K562 (cell line): ENCODE measurements around the gene FAM89B. TPM values are rescaled to one million over a fixed set of nuclear protein-coding genes. Genes with fewer than 3 reads are reported as not detected.

Source experiments
- BRD9 ChIP-seq: fragments of 450-650 bp; IDR thresholded peaks from 2 replicates; pipeline ENCODE4 v1.6.1; 2018; ENCODE audit warnings: low read depth; ENCODE audit not compliant: partially characterized antibody
- CAMTA2 ChIP-seq: fragments of 250-450 bp; sonication (Bioruptor Pico); conservative IDR thresholded peaks from 2 replicates; pipeline ENCODE4 v1.5.1; 2022
- CCNT2 ChIP-seq: IDR thresholded peaks from 2 replicates; pipeline ENCODE4 v1.6.1; 2011; ENCODE audit warnings: borderline replicate concordance, low read depth, mild to moderate bottlenecking, moderate library complexity, mixed read lengths, low read length; ENCODE audit not compliant: insufficient read length; ENCODE audit errors: extremely low read depth
- KDM1A ChIP-seq, 2 experiments: fragments of 450-650 bp; IDR thresholded peaks; 2 replicates each; pipeline ENCODE4 v1.6.1; 2016; ENCODE audit warnings: mild to moderate bottlenecking in 2 of 2
- KLF10 ChIP-seq: fragments of 250-450 bp; sonication (Bioruptor Pico); IDR thresholded peaks from 2 replicates; pipeline ENCODE4 v1.6.1; 2021; ENCODE audit warnings: matching md5 sums
- L3MBTL2 ChIP-seq: fragments of 450-650 bp; IDR thresholded peaks from 2 replicates; pipeline ENCODE4 v1.6.1; 2016; ENCODE audit warnings: mild to moderate bottlenecking, moderate library complexity
- MECOM ChIP-seq: fragments of 250-450 bp; sonication (Bioruptor Pico); IDR thresholded peaks from 2 replicates; pipeline ENCODE4 v1.8.0; 2022; ENCODE audit warnings: inconsistent platforms
- POLR2B ChIP-seq: fragments of 450-650 bp; IDR thresholded peaks from 2 replicates; pipeline ENCODE4 v1.6.1; 2018; ENCODE audit warnings: low read depth; ENCODE audit not compliant: partially characterized antibody
- POU5F1 ChIP-seq: fragments of 150-350 bp; IDR thresholded peaks from 2 replicates; pipeline ENCODE4 v1.6.1; 2014; ENCODE audit warnings: borderline replicate concordance, low read length, low read depth, mild to moderate bottlenecking; ENCODE audit not compliant: partially characterized antibody
- RB1 ChIP-seq: fragments of 450-650 bp; IDR thresholded peaks from 2 replicates; pipeline ENCODE4 v1.6.1; 2017; ENCODE audit warnings: low read depth, mild to moderate bottlenecking
- TCFL5 ChIP-seq: fragments of 250-450 bp; sonication (Bioruptor Pico); conservative IDR thresholded peaks from 2 replicates; pipeline ENCODE4 v1.6.1; 2021; ENCODE audit warnings: mild to moderate bottlenecking, moderate library complexity, matching md5 sums
- ZBTB7A ChIP-seq: IDR thresholded peaks from 2 replicates; pipeline ENCODE4 v1.6.1; 2011; ENCODE audit warnings: low read depth, mild to moderate bottlenecking, low read length, moderate library complexity, borderline replicate concordance; ENCODE audit not compliant: control insufficient read depth
- ZKSCAN3 ChIP-seq: fragments of 250-450 bp; sonication (Bioruptor Pico); IDR thresholded peaks from 2 replicates; pipeline ENCODE4 v1.4.0; 2020
- ZNF41 ChIP-seq: fragments of 250-450 bp; sonication (Bioruptor Pico); conservative IDR thresholded peaks from 2 replicates; pipeline ENCODE4 v1.4.0; 2020; ENCODE audit warnings: mild to moderate bottlenecking
- polyA plus RNA-seq, 8 experiments: library from polyadenylated mRNA; depleted of rRNA in 4 of 8; stranded (reverse) in 5 of 8; unstranded in 3 of 8; fragments of >200 nt; fragmentation: Nextera tagmentation in 2 of 8; fragmentation: Illumina TruSeq in 1 of 8; extraction: Ambion mirVana in 2 of 8; extraction: Trizol in 1 of 8; gene quantifications; 2 replicates each; pipeline versions ENCODE4 v1.2.1 to v1.2.3, GENCODE V29; 2011 to 2014; ENCODE audit warnings: inconsistent platforms in 1 of 8, missing spikeins in 1 of 8
- total RNA-seq, 7 experiments: library from RNA; depleted of rRNA in 6 of 7; stranded (reverse); fragments of >200 nt in 6 of 7; fragmentation: Illumina TruSeq in 2 of 7; extraction: Trizol in 2 of 7; gene quantifications; 2 replicates each; pipeline versions ENCODE4 v1.2.1 to v1.2.3, GENCODE V29; 2011 to 2021; ENCODE audit warnings: low replicate concordance in 1 of 7
- TF ChIP-seq, protein P1 (sequence below): fragments of 450-650 bp; IDR thresholded peaks from 2 replicates; pipeline ENCODE4 v1.6.1; 2017; ENCODE audit warnings: antibody characterized with exemption
- TF ChIP-seq, protein P2 (sequence below): sonication (generic); formaldehyde crosslinking; IDR thresholded peaks from 2 replicates; pipeline ENCODE4 v1.8.1; 2023; ENCODE audit warnings: mild to moderate bottlenecking, missing genetic modification reagents, moderate library complexity
- TF ChIP-seq, protein P3 (sequence below): fragments of 250-450 bp; sonication (Bioruptor Pico); IDR thresholded peaks from 2 replicates; pipeline ENCODE4 v1.5.0; 2020; ENCODE audit warnings: mild to moderate bottlenecking, borderline replicate concordance
- TF ChIP-seq, protein P4 (sequence below): fragments of 450-650 bp; IDR thresholded peaks from 2 replicates; pipeline ENCODE4 v1.6.1; 2017; ENCODE audit warnings: antibody characterized with exemption, mild to moderate bottlenecking

Gene FAM89B
- total and polyA plus RNA-seq, 9 of the 15 experiments (the other 6 are each of a cell fraction or from before 2014, with no cell fraction given), result 0.32 to 27.6 (median 11.9) TPM

DNA sequence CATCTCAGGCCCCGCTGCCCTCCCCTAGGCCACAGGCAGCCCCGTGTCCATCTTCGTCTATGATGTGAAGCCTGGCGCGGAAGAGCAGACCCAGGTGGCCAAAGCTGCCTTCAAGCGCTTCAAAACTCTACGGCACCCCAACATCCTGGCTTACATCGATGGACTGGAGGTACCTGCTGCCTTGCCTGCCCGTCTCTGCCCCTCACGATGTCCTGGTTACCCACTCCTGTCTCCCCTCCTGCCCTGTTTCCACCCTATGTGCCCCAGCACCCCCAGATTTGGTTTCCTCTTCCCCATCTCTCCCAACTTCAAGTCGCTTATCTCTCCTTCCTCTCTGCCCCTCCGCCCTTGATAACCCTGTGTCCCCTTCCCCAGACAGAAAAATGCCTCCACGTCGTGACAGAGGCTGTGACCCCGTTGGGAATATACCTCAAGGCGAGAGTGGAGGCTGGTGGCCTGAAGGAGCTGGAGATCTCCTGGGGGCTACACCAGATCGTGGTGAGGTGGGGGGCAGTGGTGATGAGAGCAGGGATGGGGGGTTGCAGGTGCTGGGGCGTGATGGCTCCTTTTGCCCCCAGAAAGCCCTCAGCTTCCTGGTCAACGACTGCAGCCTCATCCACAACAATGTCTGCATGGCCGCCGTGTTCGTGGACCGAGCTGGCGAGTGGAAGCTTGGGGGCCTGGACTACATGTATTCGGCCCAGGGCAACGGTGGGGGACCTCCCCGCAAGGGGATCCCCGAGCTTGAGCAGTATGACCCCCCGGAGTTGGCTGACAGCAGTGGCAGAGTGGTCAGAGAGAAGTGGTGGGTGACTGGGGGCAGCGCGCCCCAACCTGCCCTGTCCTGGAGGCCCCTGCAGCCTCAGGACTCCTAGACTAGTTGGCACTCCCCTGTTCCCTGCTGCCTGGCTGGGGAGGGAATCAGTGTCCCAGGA lies 46.5 kb upstream of the FAM89B start (continued):
- TF ChIP-seq POU5F1 (no peak), BRD9 (no peak), RB1 (no peak), ZKSCAN3 (CRISPR knock-in tag) (no peak), CAMTA2 (CRISPR knock-in tag) (no peak), L3MBTL2 (no peak), ZNF41 (CRISPR knock-in tag) (no peak), TCFL5 (CRISPR knock-in tag) (no peak), POLR2B (no peak), KLF10 (CRISPR knock-in tag) (no peak), ZBTB7A (0 out of 2 replicates have a peak, but pooled peaks have one; percentile 17), KDM1A (IDR thresholded peaks at IDR 0.05) (no peak), CCNT2 (no peak), MECOM (CRISPR knock-in tag) (no peak)
- TF ChIP-seq, protein P1, sequence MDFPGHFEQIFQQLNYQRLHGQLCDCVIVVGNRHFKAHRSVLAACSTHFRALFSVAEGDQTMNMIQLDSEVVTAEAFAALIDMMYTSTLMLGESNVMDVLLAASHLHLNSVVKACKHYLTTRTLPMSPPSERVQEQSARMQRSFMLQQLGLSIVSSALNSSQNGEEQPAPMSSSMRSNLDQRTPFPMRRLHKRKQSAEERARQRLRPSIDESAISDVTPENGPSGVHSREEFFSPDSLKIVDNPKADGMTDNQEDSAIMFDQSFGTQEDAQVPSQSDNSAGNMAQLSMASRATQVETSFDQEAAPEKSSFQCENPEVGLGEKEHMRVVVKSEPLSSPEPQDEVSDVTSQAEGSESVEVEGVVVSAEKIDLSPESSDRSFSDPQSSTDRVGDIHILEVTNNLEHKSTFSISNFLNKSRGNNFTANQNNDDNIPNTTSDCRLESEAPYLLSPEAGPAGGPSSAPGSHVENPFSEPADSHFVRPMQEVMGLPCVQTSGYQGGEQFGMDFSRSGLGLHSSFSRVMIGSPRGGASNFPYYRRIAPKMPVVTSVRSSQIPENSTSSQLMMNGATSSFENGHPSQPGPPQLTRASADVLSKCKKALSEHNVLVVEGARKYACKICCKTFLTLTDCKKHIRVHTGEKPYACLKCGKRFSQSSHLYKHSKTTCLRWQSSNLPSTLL, result no peak
- TF ChIP-seq, protein P2, sequence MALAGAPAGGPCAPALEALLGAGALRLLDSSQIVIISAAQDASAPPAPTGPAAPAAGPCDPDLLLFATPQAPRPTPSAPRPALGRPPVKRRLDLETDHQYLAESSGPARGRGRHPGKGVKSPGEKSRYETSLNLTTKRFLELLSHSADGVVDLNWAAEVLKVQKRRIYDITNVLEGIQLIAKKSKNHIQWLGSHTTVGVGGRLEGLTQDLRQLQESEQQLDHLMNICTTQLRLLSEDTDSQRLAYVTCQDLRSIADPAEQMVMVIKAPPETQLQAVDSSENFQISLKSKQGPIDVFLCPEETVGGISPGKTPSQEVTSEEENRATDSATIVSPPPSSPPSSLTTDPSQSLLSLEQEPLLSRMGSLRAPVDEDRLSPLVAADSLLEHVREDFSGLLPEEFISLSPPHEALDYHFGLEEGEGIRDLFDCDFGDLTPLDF (CRISPR knock-in tag), result no peak
- TF ChIP-seq, protein P3, sequence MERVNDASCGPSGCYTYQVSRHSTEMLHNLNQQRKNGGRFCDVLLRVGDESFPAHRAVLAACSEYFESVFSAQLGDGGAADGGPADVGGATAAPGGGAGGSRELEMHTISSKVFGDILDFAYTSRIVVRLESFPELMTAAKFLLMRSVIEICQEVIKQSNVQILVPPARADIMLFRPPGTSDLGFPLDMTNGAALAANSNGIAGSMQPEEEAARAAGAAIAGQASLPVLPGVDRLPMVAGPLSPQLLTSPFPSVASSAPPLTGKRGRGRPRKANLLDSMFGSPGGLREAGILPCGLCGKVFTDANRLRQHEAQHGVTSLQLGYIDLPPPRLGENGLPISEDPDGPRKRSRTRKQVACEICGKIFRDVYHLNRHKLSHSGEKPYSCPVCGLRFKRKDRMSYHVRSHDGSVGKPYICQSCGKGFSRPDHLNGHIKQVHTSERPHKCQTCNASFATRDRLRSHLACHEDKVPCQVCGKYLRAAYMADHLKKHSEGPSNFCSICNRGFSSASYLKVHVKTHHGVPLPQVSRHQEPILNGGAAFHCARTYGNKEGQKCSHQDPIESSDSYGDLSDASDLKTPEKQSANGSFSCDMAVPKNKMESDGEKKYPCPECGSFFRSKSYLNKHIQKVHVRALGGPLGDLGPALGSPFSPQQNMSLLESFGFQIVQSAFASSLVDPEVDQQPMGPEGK (CRISPR knock-in tag), result no peak
- TF ChIP-seq, protein P4, sequence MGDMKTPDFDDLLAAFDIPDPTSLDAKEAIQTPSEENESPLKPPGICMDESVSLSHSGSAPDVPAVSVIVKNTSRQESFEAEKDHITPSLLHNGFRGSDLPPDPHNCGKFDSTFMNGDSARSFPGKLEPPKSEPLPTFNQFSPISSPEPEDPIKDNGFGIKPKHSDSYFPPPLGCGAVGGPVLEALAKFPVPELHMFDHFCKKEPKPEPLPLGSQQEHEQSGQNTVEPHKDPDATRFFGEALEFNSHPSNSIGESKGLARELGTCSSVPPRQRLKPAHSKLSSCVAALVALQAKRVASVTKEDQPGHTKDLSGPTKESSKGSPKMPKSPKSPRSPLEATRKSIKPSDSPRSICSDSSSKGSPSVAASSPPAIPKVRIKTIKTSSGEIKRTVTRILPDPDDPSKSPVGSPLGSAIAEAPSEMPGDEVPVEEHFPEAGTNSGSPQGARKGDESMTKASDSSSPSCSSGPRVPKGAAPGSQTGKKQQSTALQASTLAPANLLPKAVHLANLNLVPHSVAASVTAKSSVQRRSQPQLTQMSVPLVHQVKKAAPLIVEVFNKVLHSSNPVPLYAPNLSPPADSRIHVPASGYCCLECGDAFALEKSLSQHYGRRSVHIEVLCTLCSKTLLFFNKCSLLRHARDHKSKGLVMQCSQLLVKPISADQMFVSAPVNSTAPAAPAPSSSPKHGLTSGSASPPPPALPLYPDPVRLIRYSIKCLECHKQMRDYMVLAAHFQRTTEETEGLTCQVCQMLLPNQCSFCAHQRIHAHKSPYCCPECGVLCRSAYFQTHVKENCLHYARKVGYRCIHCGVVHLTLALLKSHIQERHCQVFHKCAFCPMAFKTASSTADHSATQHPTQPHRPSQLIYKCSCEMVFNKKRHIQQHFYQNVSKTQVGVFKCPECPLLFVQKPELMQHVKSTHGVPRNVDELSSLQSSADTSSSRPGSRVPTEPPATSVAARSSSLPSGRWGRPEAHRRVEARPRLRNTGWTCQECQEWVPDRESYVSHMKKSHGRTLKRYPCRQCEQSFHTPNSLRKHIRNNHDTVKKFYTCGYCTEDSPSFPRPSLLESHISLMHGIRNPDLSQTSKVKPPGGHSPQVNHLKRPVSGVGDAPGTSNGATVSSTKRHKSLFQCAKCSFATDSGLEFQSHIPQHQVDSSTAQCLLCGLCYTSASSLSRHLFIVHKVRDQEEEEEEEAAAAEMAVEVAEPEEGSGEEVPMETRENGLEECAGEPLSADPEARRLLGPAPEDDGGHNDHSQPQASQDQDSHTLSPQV, result 0 out of 2 replicates have a peak, but pooled peaks have one; percentile 1
